ENCODE measurements around the gene FBXO21.

DNA sequence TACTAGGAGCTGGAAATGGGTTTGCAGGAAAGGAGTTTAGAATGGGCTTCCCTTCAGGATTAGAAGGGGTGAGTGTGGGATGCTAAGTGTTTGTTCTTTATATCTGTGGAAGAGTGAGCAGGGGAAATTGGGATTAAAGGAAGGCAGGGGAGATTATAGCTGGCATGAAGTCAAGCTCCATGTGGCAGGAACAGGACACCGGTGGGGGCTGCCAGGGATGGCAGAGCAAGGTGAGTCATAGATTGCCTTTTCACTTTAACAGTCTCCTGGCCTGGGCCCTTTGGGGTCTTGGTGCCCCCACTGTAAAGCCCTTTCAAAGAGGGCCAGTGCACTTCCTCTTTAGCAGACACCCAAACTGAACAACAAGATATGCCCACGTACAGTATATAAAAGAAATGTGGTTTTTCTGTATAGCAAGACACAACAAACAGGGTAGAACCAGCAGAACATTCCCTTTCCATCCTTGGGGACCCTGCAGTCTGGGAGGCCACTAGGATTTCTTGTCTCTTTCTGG, 23.1 kb upstream of the FBXO21 start:
- TF ChIP-seq EP300 (IDR thresholded peaks at IDR 0.05) (no peak), POLR2A (IDR thresholded peaks at IDR 0.05) (no peak), CTCF (IDR thresholded peaks at IDR 0.05) (no peak)
